ENCODE data around the gene AP2A2. TPM values are rescaled to one million over a fixed set of nuclear protein-coding genes. Genes with fewer than 3 reads are reported as not detected.

Gene AP2A2
- total RNA-seq, 2 donors from 2014 or later, result 79.4 to 97.7 TPM

GRCh38 chr11:895331-896110 lies 30.1 kb upstream of the AP2A2 start:
- Histone ChIP-seq H3K9ac (ENCODE audit: extremely low read depth, low read length, poor library complexity, severe bottlenecking) (no peak overlapping the region), H3K27me3 (ENCODE audit: control insufficient read depth, insufficient read depth, low read length, poor library complexity, severe bottlenecking) (no peaks in the 10 kb centered on the region), H3K4me1 (ENCODE audit: control insufficient read depth, insufficient read depth, low read length) (no peaks in the 10 kb centered on the region), H3K9me3 (ENCODE audit: control insufficient read depth, low read length) (no peaks in the 10 kb centered on the region), H3K27ac (ENCODE audit: low read depth, low read length) (no peak overlapping the region), H3K4me3 (ENCODE audit: low read length) (no peak overlapping the region), H3K36me3 (ENCODE audit: control insufficient read depth, insufficient read depth, low read length) (peaks cover 2% of the 10 kb centered on the region)
- H3K4me3 Mint-ChIP-seq, result no peak overlapping the region
- no peak for TF ChIP-seq CTCF (conservative IDR thresholded peaks at IDR 0.05)
- peak overlapping the region; percentile 17 for H3K27ac Mint-ChIP-seq
- no peak for DNase-seq
- H3K9me3 Mint-ChIP-seq, result no peaks in the 10 kb centered on the region
- no peaks in the 10 kb centered on the region for H3K27me3 Mint-ChIP-seq (ENCODE audit: insufficient read depth)
- WGBS, 2 experiments (ENCODE audit: insufficient coverage in 1 of 2, insufficient read length in 1 of 2), result 95 to 97% methylated on average over 15 to 26 of the region's 26 CpGs
- H3K4me1 Mint-ChIP-seq, result peaks cover 2% of the 10 kb centered on the region
- peaks cover 5% of the 10 kb centered on the region for H3K36me3 Mint-ChIP-seq (ENCODE audit: low read depth)

GRCh38 chr11:897253-898142 lies 28.2 kb upstream of the AP2A2 start:
- no peak overlapping the region for H3K4me3 Mint-ChIP-seq
- H3K4me1 Mint-ChIP-seq, result no peaks in the 10 kb centered on the region

More at GRCh38 chr11:897253-898142, 28.2 kb upstream of the AP2A2 start:
- H3K4me1 ChIP-seq (ENCODE audit: control insufficient read depth, insufficient read depth, low read length), result no peaks in the 10 kb centered on the region
- H3K27ac ChIP-seq (ENCODE audit: low read depth, low read length), result no peak overlapping the region
- no peak overlapping the region for H3K9ac ChIP-seq (ENCODE audit: extremely low read depth, low read length, poor library complexity, severe bottlenecking)
- no peak overlapping the region for H3K27ac Mint-ChIP-seq
- no peaks in the 10 kb centered on the region for H3K9me3 Mint-ChIP-seq
- 90 to 94% methylated on average over 11 to 17 of the region's 17 CpGs for WGBS, 2 experiments (ENCODE audit: insufficient coverage in 1 of 2, insufficient read length in 1 of 2)
- no peaks in the 10 kb centered on the region for H3K27me3 Mint-ChIP-seq (ENCODE audit: insufficient read depth)
- no peak overlapping the region for H3K4me3 ChIP-seq (ENCODE audit: low read length)
- no peak for TF ChIP-seq CTCF (conservative IDR thresholded peaks at IDR 0.05)
- no peak for DNase-seq
- no peaks in the 10 kb centered on the region for H3K27me3 ChIP-seq (ENCODE audit: control insufficient read depth, insufficient read depth, low read length, poor library complexity, severe bottlenecking)
- no peaks in the 10 kb centered on the region for H3K9me3 ChIP-seq (ENCODE audit: control insufficient read depth, low read length)
- peaks cover 18% of the 10 kb centered on the region for H3K36me3 Mint-ChIP-seq (ENCODE audit: low read depth)
- H3K36me3 ChIP-seq (ENCODE audit: control insufficient read depth, insufficient read depth, low read length), result peaks cover 12% of the 10 kb centered on the region
